GM21381 (cell line): ENCODE measurements around the gene FRS2.
A peak's percentile ranks its signal among the peaks of the same experiment; 100 is the strongest.

ENCODE experiments used
- ATAC-seq: cut with Tn5 transposase; IDR thresholded peaks from one replicate; pipeline ENCODE4 v1.9.1; 2021; ENCODE audit warnings: mild to moderate bottlenecking, moderate library complexity; ENCODE audit not compliant: unreplicated experiment

The FRS2 gene

GRCh38 chr12:69524755-69525469, 54.7 kb downstream of the FRS2 start:
- no peak for ATAC-seq

GRCh38 chr12:69527506-69528272, 57.5 kb downstream of the FRS2 start:
- no peak for ATAC-seq

- ATAC-seq: no peak
Observed at GRCh38 chr12:69529021-69529420, 58.8 kb downstream of the FRS2 start.

GRCh38 chr12:69533844-69534243, 63.7 kb downstream of the FRS2 start:
- no peak for ATAC-seq

GRCh38 chr12:69534389-69534822, 64.2 kb downstream of the FRS2 start:
- peak; percentile 94 for ATAC-seq

GRCh38 chr12:69540987-69541386, 70.8 kb downstream of the FRS2 start:
- ATAC-seq: no peak

- ATAC-seq: no peak
Observed at GRCh38 chr12:69544087-69544486, 73.9 kb downstream of the FRS2 start.

- ATAC-seq: no peak
Observed at GRCh38 chr12:69545081-69545480, 74.9 kb downstream of the FRS2 start.

- ATAC-seq: peak; percentile 90
Observed at GRCh38 chr12:69546693-69547438, 76.7 kb downstream of the FRS2 start.

GRCh38 chr12:69548687-69549086, 78.5 kb downstream of the FRS2 start:
- no peak for ATAC-seq

- ATAC-seq: no peak
Observed at GRCh38 chr12:69550569-69551350, 80.6 kb downstream of the FRS2 start.

- no peak for ATAC-seq
Observed at GRCh38 chr12:69553628-69554248, 83.5 kb downstream of the FRS2 start.

GRCh38 chr12:69555461-69555860, 85.3 kb downstream of the FRS2 start:
- no peak for ATAC-seq

GRCh38 chr12:69556383-69556782, 86.2 kb downstream of the FRS2 start:
- ATAC-seq: no peak

- no peak for ATAC-seq
Observed at GRCh38 chr12:69563166-69563762, 93.1 kb downstream of the FRS2 start.

GRCh38 chr12:69566603-69567002, 96.4 kb downstream of the FRS2 start:
- no peak for ATAC-seq

GRCh38 chr12:69569236-69569635, 99.0 kb downstream of the FRS2 start:
- no peak for ATAC-seq

- ATAC-seq: no peak
Observed at GRCh38 chr12:69570000-69570516, 99.9 kb downstream of the FRS2 start.

GRCh38 chr12:69570545-69571399, 100.6 kb downstream of the FRS2 start:
- peak; percentile 67 for ATAC-seq
